T-helper 22 cell (primary cell): ENCODE data around the gene NAA25.

Experiments
- DNase-seq: peaks from one replicate; pipeline ENCODE4 v3.0.0-alpha.2; 2020; ENCODE audit warnings: low read depth

NAA25 gene

DNA sequence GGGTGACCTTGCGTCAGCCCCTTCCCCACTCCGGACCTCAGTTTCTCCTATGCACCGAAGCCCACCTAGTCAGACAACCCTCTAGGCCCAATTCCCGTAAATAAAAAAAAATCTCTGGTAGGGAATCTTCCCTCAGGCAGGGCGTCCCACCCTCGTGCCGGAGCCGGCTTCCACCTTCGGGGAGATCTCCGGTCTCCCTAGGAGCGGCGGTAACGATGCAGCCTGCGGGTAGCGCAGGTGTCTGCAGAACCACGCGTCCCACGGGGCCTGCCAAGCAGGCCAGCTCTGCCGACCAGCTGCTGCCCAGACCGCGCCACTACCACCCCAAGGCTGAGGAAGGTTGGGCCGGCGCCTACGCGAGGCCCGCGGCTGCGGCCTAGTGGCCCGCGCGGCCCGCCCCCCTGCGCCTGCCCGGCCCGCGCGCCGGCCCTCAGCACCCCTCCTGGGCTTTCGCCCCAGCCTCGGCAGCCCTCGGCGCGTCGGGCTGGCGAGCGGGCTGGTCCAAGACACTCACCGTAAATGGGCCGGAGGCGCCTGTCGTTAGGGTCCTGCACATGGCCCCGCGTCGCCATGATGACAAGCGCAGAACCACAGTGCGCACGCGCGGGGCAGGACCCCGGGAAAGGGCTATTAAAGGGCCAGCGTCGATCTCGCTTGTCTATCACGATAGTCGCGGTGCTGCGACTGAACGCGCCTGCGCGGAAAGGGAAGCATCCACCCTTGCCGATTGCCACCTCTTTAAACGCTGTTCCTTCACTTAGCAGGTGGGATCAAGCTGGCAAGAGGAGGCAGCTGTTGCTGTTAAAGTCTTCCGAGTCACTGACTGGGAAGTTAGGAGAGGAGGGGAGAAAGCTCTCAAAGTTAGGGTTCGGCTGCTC, at the start of gene NAA25:
Gene NAA25 (minus strand): TSS at position 582 of the 878 bp plus-strand sequence. CDS start 10 bp downstream, at position 572.
- peak; percentile 74 for DNase-seq

DNA sequence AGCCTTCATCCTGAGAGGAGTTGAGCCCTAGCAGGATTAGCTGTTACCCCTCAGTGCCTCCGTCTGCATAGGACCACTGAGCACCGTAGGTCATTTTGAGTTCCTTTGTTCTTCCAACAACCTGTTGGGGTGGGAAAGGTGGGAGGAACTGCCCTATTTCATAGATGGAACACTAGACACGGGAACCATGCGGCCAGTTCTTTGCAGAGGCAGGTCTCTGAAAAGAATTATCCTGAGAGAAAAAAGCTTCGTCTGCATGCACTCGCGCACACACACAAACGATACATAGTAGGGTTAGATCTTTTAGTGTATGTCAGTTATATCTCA, 45.3 kb upstream of the NAA25 start:
- DNase-seq, result no peak

DNA sequence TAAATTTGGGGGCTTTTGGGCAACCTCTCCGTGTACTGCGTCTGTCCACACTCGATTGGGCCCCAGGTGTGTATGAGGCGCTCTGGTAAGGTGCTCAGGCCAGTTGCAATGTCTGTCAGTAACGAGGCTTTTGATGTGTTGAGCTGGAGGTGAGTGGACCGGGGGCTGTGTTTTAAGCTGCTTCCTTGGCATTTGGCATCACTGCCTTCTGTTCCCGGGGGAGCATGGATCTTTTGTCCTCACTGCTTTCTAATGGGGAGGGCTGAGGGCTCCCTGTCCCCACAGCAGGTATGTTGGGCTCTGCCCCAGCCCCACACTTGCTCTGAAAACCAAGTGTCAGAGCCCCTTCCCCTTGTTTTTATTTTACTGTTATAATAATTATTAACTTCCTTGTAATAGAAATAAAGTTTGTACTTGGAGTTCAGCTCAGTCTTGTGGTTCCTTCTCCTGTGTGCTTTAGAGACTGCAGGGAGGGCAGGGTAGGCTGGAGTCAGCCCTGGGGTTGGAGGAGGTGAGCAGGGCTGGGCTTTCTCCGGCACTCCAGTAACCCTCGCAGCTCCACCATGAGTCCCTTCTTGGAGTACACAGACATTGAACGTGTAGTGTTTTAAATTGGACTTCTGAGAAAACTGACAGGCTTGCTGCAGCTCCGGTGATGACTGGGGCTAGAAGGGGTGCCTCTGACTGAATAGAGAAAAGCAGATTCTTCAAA, 44.8 kb upstream of the NAA25 start:
- no peak for DNase-seq

GRCh38 chr12:112151766-112152541, 43.4 kb upstream of the NAA25 start:
- DNase-seq, result no peak

DNA sequence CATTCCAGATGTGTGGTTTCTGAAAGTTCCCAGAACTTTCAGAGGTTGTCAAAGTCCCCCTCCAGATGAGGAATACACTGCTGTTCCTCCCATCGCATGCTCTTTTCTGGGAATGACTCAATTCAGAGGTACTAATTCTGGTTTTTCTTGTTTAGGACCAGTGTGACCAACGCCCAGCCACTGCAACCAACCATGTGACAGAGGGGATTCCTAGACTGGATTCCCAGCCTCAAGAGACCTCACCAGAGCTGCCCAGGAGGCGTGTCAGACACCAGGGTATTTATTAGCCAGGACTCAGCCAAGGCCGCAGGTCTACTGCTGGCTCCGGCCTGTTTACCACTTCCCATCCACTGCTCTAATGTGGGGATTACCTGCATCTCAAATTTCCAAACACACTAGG, 41.0 kb upstream of the NAA25 start:
- no peak for DNase-seq

GRCh38 chr12:112148031-112148513, 39.5 kb upstream of the NAA25 start:
- DNase-seq, result no peak

- DNase-seq, result no peak
Observed at GRCh38 chr12:112146123-112146522, 37.5 kb upstream of the NAA25 start.

DNA sequence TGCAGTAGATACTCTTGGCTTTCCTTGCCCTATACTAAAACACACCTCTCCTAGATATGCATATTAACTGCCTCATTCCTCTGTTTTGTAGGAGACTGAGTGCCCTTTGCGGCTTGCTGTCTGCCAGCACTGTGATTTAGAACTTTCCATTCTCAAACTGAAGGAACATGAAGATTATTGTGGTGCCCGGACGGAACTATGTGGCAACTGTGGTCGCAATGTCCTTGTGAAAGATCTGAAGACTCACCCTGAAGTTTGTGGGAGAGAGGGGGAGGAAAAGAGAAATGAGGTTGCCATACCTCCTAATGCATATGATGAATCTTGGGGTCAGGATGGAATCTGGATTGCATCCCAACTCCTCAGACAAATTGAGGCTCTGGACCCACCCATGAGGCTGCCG, 32.1 kb upstream of the NAA25 start:
- no peak for DNase-seq

GRCh38 chr12:112134731-112135130, 26.1 kb upstream of the NAA25 start:
- no peak for DNase-seq

DNA sequence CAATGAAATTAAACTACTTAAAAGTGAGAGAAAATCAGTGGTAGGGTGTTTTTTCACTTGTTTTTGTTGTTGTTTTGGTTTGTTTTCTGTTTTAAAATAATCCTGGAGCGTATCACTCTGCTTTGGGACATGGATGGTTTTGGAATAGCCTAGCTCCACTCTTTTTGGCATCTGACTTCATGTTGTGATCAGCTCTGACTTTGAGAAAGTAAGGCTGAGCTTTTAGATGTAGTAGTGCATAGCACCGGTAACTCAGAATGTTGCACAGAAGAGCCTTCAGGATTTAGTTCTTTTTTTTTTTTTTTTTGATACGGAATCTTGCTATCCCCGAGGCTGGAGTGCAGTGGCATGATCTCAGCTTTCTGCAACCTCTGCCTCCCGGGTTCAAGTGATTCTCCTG, 24.8 kb upstream of the NAA25 start:
- DNase-seq, result no peak

DNA sequence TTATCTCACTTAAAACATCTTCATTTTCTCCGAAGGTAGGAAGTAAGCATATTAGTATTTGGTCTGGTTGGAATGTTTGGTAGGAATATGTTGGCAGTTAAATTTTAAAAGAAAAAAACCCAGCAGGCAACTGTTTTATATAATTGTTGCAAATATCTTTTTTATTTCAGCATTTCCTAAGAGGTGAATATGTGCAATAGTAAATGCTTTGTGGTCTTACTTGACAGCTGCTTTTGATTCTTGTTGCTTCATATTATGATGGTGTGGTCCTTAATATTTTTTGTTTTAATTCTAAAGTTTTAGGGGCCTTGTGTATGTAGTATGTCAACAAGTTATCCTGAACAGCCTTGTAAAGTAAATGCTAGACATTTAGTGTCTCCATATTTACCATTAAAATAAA, 23.1 kb upstream of the NAA25 start:
- DNase-seq, result no peak

- no peak for DNase-seq
Observed at GRCh38 chr12:112130441-112130998, 21.9 kb upstream of the NAA25 start.

DNA sequence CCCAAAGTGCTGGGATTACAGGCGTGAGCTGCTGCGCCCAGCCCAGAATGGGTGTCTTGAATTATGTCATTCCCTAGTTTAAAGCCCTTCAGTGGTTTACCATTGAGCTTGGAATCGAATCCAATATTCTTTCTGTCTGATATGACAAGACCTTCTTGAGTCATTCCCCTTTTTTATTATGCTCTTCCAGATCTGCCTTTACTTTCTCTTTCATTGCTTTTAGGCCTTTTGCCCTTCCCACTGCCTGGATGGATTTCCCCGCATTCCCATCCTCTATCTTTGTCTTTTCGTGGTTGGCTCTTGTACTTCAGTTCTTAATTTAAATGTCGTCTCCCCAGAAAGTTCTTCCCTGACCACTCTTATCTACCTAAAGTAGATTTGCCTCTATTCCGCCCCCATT, 18.3 kb upstream of the NAA25 start:
- DNase-seq, result no peak

- no peak for DNase-seq
Observed at GRCh38 chr12:112126000-112126438, 17.4 kb upstream of the NAA25 start.

DNA sequence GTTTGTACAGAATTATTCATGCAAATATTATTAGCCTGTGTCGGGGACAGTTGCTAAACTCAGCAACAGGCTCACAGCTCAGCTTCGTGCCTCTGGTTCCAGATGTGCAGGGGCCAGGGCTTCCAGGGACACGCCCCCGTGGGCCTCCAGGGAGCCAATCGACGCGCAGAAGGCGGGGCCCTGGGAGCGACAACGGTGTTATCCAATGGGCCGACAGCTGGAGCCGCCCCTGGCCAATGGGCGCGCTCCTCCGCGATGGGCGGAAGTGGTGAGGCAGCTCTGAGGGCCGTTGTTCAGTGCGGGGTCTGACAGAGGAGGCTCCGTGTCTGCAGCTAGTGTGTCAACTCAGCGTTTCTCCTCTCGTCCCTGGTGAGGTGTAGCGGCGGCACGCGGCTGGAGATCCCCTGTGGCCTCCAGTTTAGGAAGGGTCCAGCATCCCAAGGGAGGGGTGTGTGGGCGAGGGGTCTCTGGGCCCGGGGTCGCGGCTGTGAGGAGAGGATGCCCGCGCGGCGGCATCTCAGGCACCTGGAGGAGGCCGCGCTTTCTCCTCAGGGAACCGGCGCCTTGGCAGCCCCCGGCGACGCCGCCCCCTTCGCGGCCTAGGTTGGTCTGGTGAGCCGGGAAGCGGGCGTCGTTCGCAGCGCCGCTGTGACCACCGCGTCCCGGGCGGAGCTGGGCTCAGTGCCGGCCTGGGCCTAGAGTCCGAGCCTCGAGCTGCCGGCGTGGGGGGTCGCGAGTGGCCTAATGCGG, 16.8 kb upstream of the NAA25 start, which contains the start of gene TRAFD1:
Gene TRAFD1 (plus strand): TSS at position 311 of the 750 bp plus-strand sequence. CDS start 4,963 bp downstream, outside the sequence.
- DNase-seq, result peak; percentile 95

GRCh38 chr12:112124918-112125249, 16.3 kb upstream of the NAA25 start:
- no peak for DNase-seq

DNA sequence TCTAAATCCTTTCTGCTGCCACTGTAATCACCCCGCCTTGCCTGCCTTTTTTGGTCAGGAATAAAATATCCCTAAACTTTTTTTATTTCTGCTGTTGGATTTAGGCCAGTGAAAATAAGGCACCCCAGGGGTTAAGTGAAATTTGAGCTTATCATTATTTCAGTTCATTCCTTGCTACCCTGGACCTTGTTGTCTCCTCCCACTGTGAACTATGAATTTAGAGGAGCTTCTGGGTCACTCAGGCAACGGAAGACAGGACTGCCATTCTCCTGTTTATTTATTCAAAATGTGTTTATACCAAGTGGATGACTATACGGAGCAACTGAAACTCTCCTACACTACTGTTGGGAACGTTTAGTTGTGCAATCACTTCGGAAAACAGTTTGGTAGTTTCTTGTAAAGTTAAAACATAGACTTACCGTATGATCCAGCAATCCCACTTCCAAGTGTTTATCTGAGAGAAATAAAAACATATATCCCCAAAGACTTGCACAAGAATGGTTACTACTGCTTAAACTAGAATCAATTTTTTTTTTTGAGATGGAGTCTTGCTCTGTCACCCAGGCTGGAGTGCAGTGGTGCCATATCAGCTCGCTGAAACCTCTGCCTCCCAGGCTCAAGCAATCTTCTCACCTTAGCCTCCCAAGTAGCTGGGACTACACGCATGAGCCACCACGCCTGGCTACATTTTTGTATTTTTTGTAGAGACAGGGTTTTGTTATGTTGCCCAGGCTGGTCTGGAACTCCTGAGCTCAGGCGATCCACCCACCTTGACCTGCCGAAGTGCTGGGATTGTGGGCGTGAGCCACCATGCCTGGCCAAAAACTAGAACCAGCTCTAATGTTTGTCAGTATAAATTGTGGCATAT, 14.5 kb upstream of the NAA25 start:
- DNase-seq, result no peak

DNA sequence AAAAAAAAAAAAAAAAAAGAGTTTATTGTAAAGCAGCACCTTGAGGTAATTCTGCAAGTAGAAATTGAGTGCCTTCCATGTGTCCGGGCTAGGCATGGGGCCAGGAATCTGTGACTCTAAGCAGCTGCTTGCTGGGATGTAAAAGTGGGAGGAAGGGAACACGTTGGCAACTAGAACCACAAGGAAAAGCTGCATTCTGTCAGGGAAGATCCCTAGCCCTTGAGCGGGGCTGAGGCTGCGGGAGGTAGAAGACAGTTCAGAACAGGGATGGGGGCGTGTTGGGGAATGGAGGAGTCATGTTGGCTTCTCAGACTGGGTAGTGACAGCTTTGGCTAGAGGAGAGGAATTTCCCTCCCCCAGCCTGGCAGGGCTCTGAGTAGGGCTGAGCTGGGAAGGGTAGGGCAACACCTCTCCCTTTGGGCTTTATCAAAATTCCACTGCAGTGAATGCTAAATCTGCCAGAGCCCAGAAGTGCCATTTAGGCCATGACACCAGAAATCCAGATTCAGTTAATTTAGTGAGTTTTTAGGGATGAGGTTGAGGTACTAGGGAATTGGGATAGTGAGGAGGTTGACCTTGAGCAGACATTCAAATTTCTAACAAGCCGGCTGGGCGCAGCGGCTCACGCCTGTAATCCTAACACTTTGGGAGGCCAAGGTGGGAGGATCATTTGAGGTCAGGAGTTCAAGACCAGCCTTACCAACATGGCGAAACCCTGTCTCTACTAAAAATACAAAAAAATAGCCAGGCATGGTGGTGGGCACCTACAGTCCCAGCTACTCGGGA, 13.4 kb upstream of the NAA25 start:
- DNase-seq, result no peak

- no peak for DNase-seq
Observed at GRCh38 chr12:112117685-112118084, 9.1 kb upstream of the NAA25 start.
